ENCODE data around the gene SRD5A2.

Gene SRD5A2

GRCh38 chr2:31578316-31578715 is 2.4 kb downstream of the SRD5A2 start:
- no peak for TF ChIP-seq CTCF (IDR thresholded peaks at IDR 0.05; ENCODE audit: low read depth, low read length, missing control alignments)
- no peak for DNase-seq (ENCODE audit: low read depth)
- no peak overlapping the region for H3K4me3 ChIP-seq (ENCODE audit: low read depth, low read length)

- DNase-seq (ENCODE audit: low read depth) = no peak
- no peak overlapping the region for H3K4me3 ChIP-seq (ENCODE audit: low read depth, low read length)
- no peak for TF ChIP-seq CTCF (IDR thresholded peaks at IDR 0.05; ENCODE audit: low read depth, low read length, missing control alignments)
These were observed 3.6 kb downstream of the SRD5A2 start for GRCh38 chr2:31577143-31577542.

GRCh38 chr2:31568585-31569201 is 12.0 kb downstream of the SRD5A2 start:
- H3K4me3 ChIP-seq (ENCODE audit: low read depth, low read length) = no peak overlapping the region
- no peak for DNase-seq (ENCODE audit: low read depth)
- TF ChIP-seq CTCF (IDR thresholded peaks at IDR 0.05; ENCODE audit: low read depth, low read length, missing control alignments) = no peak

- DNase-seq (ENCODE audit: low read depth) = no peak
- no peak overlapping the region for H3K4me3 ChIP-seq (ENCODE audit: low read depth, low read length)
- no peak for TF ChIP-seq CTCF (IDR thresholded peaks at IDR 0.05; ENCODE audit: low read depth, low read length, missing control alignments)
These were observed 13.1 kb downstream of the SRD5A2 start for GRCh38 chr2:31567679-31568078.

GRCh38 chr2:31563273-31563839 is 17.4 kb downstream of the SRD5A2 start:
- H3K4me3 ChIP-seq (ENCODE audit: low read depth, low read length) = no peak overlapping the region
- no peak for TF ChIP-seq CTCF (IDR thresholded peaks at IDR 0.05; ENCODE audit: low read depth, low read length, missing control alignments)
- no peak for DNase-seq (ENCODE audit: low read depth)

GRCh38 chr2:31561823-31562222 is 18.9 kb downstream of the SRD5A2 start:
- DNase-seq (ENCODE audit: low read depth) = no peak
- TF ChIP-seq CTCF (IDR thresholded peaks at IDR 0.05; ENCODE audit: low read depth, low read length, missing control alignments) = no peak
- H3K4me3 ChIP-seq (ENCODE audit: low read depth, low read length) = no peak overlapping the region
